ENCODE measurements around the gene IQSEC1. TPM values are rescaled to one million over a fixed set of nuclear protein-coding genes. Genes with fewer than 3 reads are reported as not detected.

Gene IQSEC1
- total RNA-seq, 3 donors from 2014 or later: 19.8 to 42.2 (median 21.9) TPM

- DNase-seq (peak in 1 of 3 donors; percentile 16), ATAC-seq (no peak)
- no peaks in the 10 kb centered on the region for H3K36me3 ChIP-seq (ENCODE audit: low read depth)
- H3K4me3 ChIP-seq: no peak overlapping the region
- TF ChIP-seq CTCF (IDR thresholded peaks at IDR 0.05): no peak
- peaks cover 15% of the 10 kb centered on the region for H3K4me1 ChIP-seq (ENCODE audit: low read depth)
- H3K9me3 ChIP-seq: no peaks in the 10 kb centered on the region
- intact Hi-C loops (cut with DNase I, micrococcal nuclease): no loop called here
Observed at GRCh38 chr3:12970684-12971083, 102.5 kb downstream of the IQSEC1 start.

GRCh38 chr3:12969486-12969885, 103.7 kb downstream of the IQSEC1 start:
- ATAC-seq: no peak

GRCh38 chr3:12968541-12968940, 104.7 kb downstream of the IQSEC1 start:
- DNase-seq: peak in 1 of 3 donors; percentile 35
- Histone ChIP-seq H3K9me3 (no peaks in the 10 kb centered on the region), H3K36me3 (ENCODE audit: low read depth) (no peaks in the 10 kb centered on the region), H3K4me1 (ENCODE audit: low read depth) (peaks cover 34% of the 10 kb centered on the region), H3K4me3 (no peak overlapping the region)
- no peak for ATAC-seq
- TF ChIP-seq CTCF (IDR thresholded peaks at IDR 0.05): no peak
- intact Hi-C loops (cut with DNase I, micrococcal nuclease): no loop called here

More at GRCh38 chr3:12969486-12969885, 103.7 kb downstream of the IQSEC1 start:
- H3K4me1 ChIP-seq (ENCODE audit: low read depth): peaks cover 27% of the 10 kb centered on the region
- no peak for TF ChIP-seq CTCF (IDR thresholded peaks at IDR 0.05)
- H3K4me3 ChIP-seq: no peak overlapping the region
- no peaks in the 10 kb centered on the region for H3K36me3 ChIP-seq (ENCODE audit: low read depth)
- DNase-seq: peak in 1 of 3 donors; percentile 17
- intact Hi-C loops (cut with DNase I, micrococcal nuclease): no loop called here
- H3K9me3 ChIP-seq: no peaks in the 10 kb centered on the region

- no peak for TF ChIP-seq CTCF (IDR thresholded peaks at IDR 0.05)
- intact Hi-C loops (cut with DNase I, micrococcal nuclease): no loop called here
- peak; percentile 93 to 95 (median 94) for DNase-seq
- Histone ChIP-seq H3K9me3 (no peaks in the 10 kb centered on the region), H3K4me3 (peak overlapping the region; percentile 50), H3K36me3 (ENCODE audit: low read depth) (no peaks in the 10 kb centered on the region), H3K4me1 (ENCODE audit: low read depth) (peaks cover 37% of the 10 kb centered on the region)
- peak; percentile 95 for ATAC-seq
Observed at GRCh38 chr3:12967606-12968351, 105.5 kb downstream of the IQSEC1 start.

GRCh38 chr3:12966847-12967605, 106.2 kb downstream of the IQSEC1 start:
- intact Hi-C loops (cut with DNase I, micrococcal nuclease): no loop called here
- H3K4me1 ChIP-seq (ENCODE audit: low read depth): peaks cover 38% of the 10 kb centered on the region
- no peak for TF ChIP-seq CTCF (IDR thresholded peaks at IDR 0.05)
- H3K9me3 ChIP-seq: no peaks in the 10 kb centered on the region
- no peaks in the 10 kb centered on the region for H3K36me3 ChIP-seq (ENCODE audit: low read depth)
- DNase-seq (peak; percentile 40 to 74 (median 69)), ATAC-seq (peak; percentile 31)
- H3K4me3 ChIP-seq: peak overlapping the region; percentile 50
